ENCODE measurements around the gene ATRNL1.
"Not testable (repeated sequence)": the region's sequence is repeated elsewhere in the genome, so short reads cannot be mapped to it uniquely, and the experiment has no call there.

ATRNL1 gene

GRCh38 chr10:115432188-115432819, 339.1 kb downstream of the ATRNL1 start:
- no peak for DNase-seq

- DNase-seq: no peak
Measured at GRCh38 chr10:115436999-115437398, 343.8 kb downstream of the ATRNL1 start.

- no peak for DNase-seq
Measured at GRCh38 chr10:115441907-115442545, 348.9 kb downstream of the ATRNL1 start.

- DNase-seq: no peak
Measured at GRCh38 chr10:115456812-115457211, 363.6 kb downstream of the ATRNL1 start.

- DNase-seq: no peak
Measured at GRCh38 chr10:115483294-115483693, 390.1 kb downstream of the ATRNL1 start.

GRCh38 chr10:115491526-115492140, 398.5 kb downstream of the ATRNL1 start:
- no peak for DNase-seq

GRCh38 chr10:115503546-115503945, 410.4 kb downstream of the ATRNL1 start:
- no peak for DNase-seq

- DNase-seq: no peak
Measured at GRCh38 chr10:115514895-115515294, 421.7 kb downstream of the ATRNL1 start.

GRCh38 chr10:115525141-115525540, 432.0 kb downstream of the ATRNL1 start:
- no peak for DNase-seq

- not testable (repeated sequence) for DNase-seq
Measured at GRCh38 chr10:115527682-115528081, 434.5 kb downstream of the ATRNL1 start.

GRCh38 chr10:115536401-115536800, 443.2 kb downstream of the ATRNL1 start:
- DNase-seq: not testable (repeated sequence)

- DNase-seq: no peak
Measured at GRCh38 chr10:115539142-115539762, 446.1 kb downstream of the ATRNL1 start.

GRCh38 chr10:115555887-115556402, 462.8 kb downstream of the ATRNL1 start:
- no peak for DNase-seq

GRCh38 chr10:115558252-115558651, 465.1 kb downstream of the ATRNL1 start:
- DNase-seq: no peak

- DNase-seq: no peak
Measured at GRCh38 chr10:115566867-115567266, 473.7 kb downstream of the ATRNL1 start.

GRCh38 chr10:115572740-115573455, 479.7 kb downstream of the ATRNL1 start:
- DNase-seq: no peak

GRCh38 chr10:115580239-115580638, 487.1 kb downstream of the ATRNL1 start:
- DNase-seq: no peak

GRCh38 chr10:115593060-115593459, 499.9 kb downstream of the ATRNL1 start:
- DNase-seq: no peak

- DNase-seq: no peak
Measured at GRCh38 chr10:115604627-115605026, 511.5 kb downstream of the ATRNL1 start.

GRCh38 chr10:115606086-115606485, 512.9 kb downstream of the ATRNL1 start:
- no peak for DNase-seq

GRCh38 chr10:115606741-115607140, 513.6 kb downstream of the ATRNL1 start:
- no peak for DNase-seq

GRCh38 chr10:115624448-115624847, 531.3 kb downstream of the ATRNL1 start:
- no peak for DNase-seq

- no peak for DNase-seq
Measured at GRCh38 chr10:115628616-115629015, 535.5 kb downstream of the ATRNL1 start.
